Measurements from ENCODE around the gene SHISA8.

DNA sequence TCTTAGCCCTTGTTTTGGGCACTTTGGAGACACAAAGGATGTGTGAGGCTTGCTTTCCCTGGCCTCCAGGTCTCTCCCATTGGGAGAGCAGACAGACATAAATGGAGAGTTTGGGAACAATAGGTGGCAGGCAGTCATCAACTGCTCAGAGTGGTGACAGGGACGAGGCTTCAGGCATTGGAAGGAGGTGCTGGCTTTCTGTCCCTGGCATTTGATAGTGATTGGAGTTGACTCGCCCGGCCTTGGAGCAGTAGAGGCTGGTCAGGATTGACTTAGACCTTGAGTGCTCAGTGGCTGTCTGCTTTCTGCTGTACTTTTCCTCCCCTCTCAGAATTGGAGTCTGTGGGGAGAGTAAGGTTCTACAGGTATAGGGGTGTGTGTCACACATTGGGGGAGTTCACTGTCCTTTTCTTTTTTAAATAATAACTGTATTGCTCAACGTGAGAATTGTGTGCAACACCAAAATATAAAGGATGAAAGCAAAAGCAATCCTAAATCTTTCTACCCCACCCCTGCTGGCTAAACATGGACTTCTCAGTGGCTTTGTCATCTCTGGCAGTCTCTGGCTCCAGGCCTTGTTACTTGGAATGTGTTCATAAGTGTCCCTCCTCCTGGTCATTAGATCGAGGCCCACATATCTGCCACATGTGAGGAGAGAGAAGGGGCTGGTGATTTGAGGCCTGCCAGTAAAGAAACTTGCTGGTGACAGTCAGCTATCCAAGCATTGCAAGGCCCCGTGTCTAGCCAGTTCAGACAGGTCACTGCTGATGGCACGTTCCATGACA is 21.1 kb downstream of the SHISA8 start:
- TF ChIP-seq, protein P1, sequence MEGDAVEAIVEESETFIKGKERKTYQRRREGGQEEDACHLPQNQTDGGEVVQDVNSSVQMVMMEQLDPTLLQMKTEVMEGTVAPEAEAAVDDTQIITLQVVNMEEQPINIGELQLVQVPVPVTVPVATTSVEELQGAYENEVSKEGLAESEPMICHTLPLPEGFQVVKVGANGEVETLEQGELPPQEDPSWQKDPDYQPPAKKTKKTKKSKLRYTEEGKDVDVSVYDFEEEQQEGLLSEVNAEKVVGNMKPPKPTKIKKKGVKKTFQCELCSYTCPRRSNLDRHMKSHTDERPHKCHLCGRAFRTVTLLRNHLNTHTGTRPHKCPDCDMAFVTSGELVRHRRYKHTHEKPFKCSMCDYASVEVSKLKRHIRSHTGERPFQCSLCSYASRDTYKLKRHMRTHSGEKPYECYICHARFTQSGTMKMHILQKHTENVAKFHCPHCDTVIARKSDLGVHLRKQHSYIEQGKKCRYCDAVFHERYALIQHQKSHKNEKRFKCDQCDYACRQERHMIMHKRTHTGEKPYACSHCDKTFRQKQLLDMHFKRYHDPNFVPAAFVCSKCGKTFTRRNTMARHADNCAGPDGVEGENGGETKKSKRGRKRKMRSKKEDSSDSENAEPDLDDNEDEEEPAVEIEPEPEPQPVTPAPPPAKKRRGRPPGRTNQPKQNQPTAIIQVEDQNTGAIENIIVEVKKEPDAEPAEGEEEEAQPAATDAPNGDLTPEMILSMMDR (CRISPR knock-in tag; IDR thresholded peaks at IDR 0.05): no peak
- no peak for TF ChIP-seq KAT7 (CRISPR knock-in tag; IDR thresholded peaks at IDR 0.05; ENCODE audit: borderline replicate concordance)
- no peak for TF ChIP-seq ZFP36 (IDR thresholded peaks at IDR 0.05; ENCODE audit: borderline replicate concordance, low read depth, low read length, partially characterized antibody)
- TF ChIP-seq SATB2 (CRISPR knock-in tag; IDR thresholded peaks at IDR 0.05): no peak
- no peak for TF ChIP-seq ZNF317 (CRISPR knock-in tag; IDR thresholded peaks at IDR 0.05)
- TF ChIP-seq, protein P2, sequence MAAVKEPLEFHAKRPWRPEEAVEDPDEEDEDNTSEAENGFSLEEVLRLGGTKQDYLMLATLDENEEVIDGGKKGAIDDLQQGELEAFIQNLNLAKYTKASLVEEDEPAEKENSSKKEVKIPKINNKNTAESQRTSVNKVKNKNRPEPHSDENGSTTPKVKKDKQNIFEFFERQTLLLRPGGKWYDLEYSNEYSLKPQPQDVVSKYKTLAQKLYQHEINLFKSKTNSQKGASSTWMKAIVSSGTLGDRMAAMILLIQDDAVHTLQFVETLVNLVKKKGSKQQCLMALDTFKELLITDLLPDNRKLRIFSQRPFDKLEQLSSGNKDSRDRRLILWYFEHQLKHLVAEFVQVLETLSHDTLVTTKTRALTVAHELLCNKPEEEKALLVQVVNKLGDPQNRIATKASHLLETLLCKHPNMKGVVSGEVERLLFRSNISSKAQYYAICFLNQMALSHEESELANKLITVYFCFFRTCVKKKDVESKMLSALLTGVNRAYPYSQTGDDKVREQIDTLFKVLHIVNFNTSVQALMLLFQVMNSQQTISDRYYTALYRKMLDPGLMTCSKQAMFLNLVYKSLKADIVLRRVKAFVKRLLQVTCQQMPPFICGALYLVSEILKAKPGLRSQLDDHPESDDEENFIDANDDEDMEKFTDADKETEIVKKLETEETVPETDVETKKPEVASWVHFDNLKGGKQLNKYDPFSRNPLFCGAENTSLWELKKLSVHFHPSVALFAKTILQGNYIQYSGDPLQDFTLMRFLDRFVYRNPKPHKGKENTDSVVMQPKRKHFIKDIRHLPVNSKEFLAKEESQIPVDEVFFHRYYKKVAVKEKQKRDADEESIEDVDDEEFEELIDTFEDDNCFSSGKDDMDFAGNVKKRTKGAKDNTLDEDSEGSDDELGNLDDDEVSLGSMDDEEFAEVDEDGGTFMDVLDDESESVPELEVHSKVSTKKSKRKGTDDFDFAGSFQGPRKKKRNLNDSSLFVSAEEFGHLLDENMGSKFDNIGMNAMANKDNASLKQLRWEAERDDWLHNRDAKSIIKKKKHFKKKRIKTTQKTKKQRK (IDR thresholded peaks at IDR 0.05; ENCODE audit: low read length): no peak
- no peak for TF ChIP-seq SMC3 (IDR thresholded peaks at IDR 0.05; ENCODE audit: low read length)
- no peak for TF ChIP-seq TAF1 (CRISPR knock-in tag; IDR thresholded peaks at IDR 0.05)

All from HepG2 (cell line).